PC-3 (cell line): ENCODE measurements around the gene ATP8A2. TPM values are rescaled to one million over a fixed set of nuclear protein-coding genes. Genes with fewer than 3 reads are reported as not detected.

ENCODE experiments used
- ATAC-seq: fragments of 200-7000 bp; cut with Tn5 transposase; 2 replicates; pipeline ENCODE4 v1.9.1; 2020; ENCODE audit warnings: mild to moderate bottlenecking, moderate library complexity
- BruUV-seq: library from RNA; stranded (reverse); fragments of 400-500 nt; replicated peaks from 2 replicates; lab custom pipeline; 2021; lab: Mats Ljungman, UMichigan
- CTCF ChIA-PET: fragments of 300-600 bp; sonication (Branson Sonifier 250); formaldehyde crosslinking; loops from one replicate; lab custom pipeline; 2022; ENCODE audit warnings: antibody characterized with exemption; lab: Charles Lee
- POLR2A ChIA-PET: fragments of 300-600 bp; sonication (Branson Sonifier 250); formaldehyde crosslinking; loops from one replicate; lab custom pipeline; 2022; ENCODE audit warnings: antibody characterized with exemption; ENCODE audit not compliant: unreplicated experiment; lab: Charles Lee
- DNase-seq: peaks from one replicate; pipeline ENCODE4 v3.0.0-alpha.2; 2015
- H2AFZ ChIP-seq: fragments of 300-600 bp; sonication (generic); 2 replicates; pipeline ENCODE4 v1.6.0; 2016; ENCODE audit warnings: antibody characterized with exemption, low read length
- H3F3A ChIP-seq: fragments of 300-600 bp; sonication (generic); one replicate; pipeline ENCODE4 v1.6.0; 2017; ENCODE audit warnings: antibody characterized with exemption, low read length, control low read depth, mild to moderate bottlenecking; ENCODE audit not compliant: unreplicated experiment
- H3K27ac ChIP-seq: fragments of 300-600 bp; sonication (generic); 2 replicates; pipeline ENCODE4 v1.5.1; 2016; ENCODE audit warnings: mild to moderate bottlenecking, low read length
- H3K27me3 ChIP-seq: fragments of 300-600 bp; sonication (generic); 2 replicates; pipeline ENCODE4 v1.6.1; 2016; ENCODE audit warnings: low read length, mixed read lengths
- H3K36me3 ChIP-seq: fragments of 300-600 bp; sonication (generic); 2 replicates; pipeline ENCODE4 v1.6.1; 2016; ENCODE audit warnings: low read depth, mixed run types, low read length, mixed read lengths
- H3K4me1 ChIP-seq: fragments of 300-600 bp; sonication (generic); 2 replicates; pipeline ENCODE4 v1.5.1; 2016; ENCODE audit warnings: low read length; ENCODE audit not compliant: insufficient read depth
- H3K4me2 ChIP-seq: fragments of 300-600 bp; sonication (generic); 2 replicates; pipeline ENCODE4 v1.6.0; 2016; ENCODE audit warnings: low read length
- H3K4me3 ChIP-seq: fragments of 300-600 bp; sonication (generic); 2 replicates; pipeline ENCODE4 v1.5.1; 2016; ENCODE audit warnings: mild to moderate bottlenecking, low read length, mixed read lengths
- H3K79me2 ChIP-seq: fragments of 300-600 bp; sonication (generic); 2 replicates; pipeline ENCODE4 v1.6.1; 2017; ENCODE audit warnings: low read length, mixed read lengths
- H3K9ac ChIP-seq: fragments of 300-600 bp; sonication (generic); 2 replicates; pipeline ENCODE4 v1.6.0; 2016; ENCODE audit warnings: mild to moderate bottlenecking, low read length
- H3K9me2 ChIP-seq: fragments of 300-600 bp; sonication (generic); replicated peaks from 2 replicates; pipeline ENCODE4 v1.6.1; 2016; ENCODE audit warnings: mixed run types, low read length, mixed read lengths
- H3K9me3 ChIP-seq: fragments of 300-600 bp; sonication (generic); 2 replicates; pipeline ENCODE4 v1.6.1; 2016; ENCODE audit warnings: low read length, mixed read lengths
- H4K20me1 ChIP-seq: fragments of 300-600 bp; sonication (generic); 2 replicates; pipeline ENCODE4 v1.6.1; 2016; ENCODE audit warnings: low read length, mixed read lengths
- CTCF ChIP-seq: fragments of 300-600 bp; sonication (generic); conservative IDR thresholded peaks from 2 replicates; pipeline ENCODE4 v1.5.1; 2017; ENCODE audit warnings: antibody characterized with exemption, low read depth, mild to moderate bottlenecking, low read length
- EZH2 ChIP-seq: fragments of 300-600 bp; sonication (generic); IDR thresholded peaks from one replicate; pipeline ENCODE4 v1.6.1; 2017; ENCODE audit warnings: antibody characterized with exemption, mild to moderate bottlenecking, low read length; ENCODE audit not compliant: unreplicated experiment
- EZH2phosphoT487 ChIP-seq: fragments of 300-600 bp; sonication (generic); IDR thresholded peaks from 2 replicates; pipeline ENCODE4 v1.6.1; 2018; ENCODE audit warnings: mild to moderate bottlenecking, antibody characterized with exemption, low read length, borderline replicate concordance
- intact Hi-C: fragments of 100-400 bp; cut with micrococcal nuclease; formaldehyde crosslinking; loops from 2 replicates; pipeline ENCODE4 v1.9.0; 2023
- total RNA-seq: library from RNA; depleted of rRNA; stranded (reverse); fragments of >200 nt; gene quantifications from 2 replicates; pipeline ENCODE4 v1.2.3, GENCODE V29; 2014

ATP8A2 gene
- total RNA-seq, 1 experiment from 2014 or later, result 0.04 TPM

- Histone ChIP-seq H3K4me3 (no peak overlapping the region), H2AFZ (no peak overlapping the region), H3K9ac (no peak overlapping the region), H3K4me2 (no peak overlapping the region), H3K4me1 (peaks cover 15% of the 10 kb centered on the region), H3F3A (no peaks in the 10 kb centered on the region), H3K9me2 (no peaks in the 10 kb centered on the region), H3K27me3 (no peaks in the 10 kb centered on the region; the same call in 1 of the 2 replicates), H3K9me3 (no peaks in the 10 kb centered on the region), H3K79me2 (no peaks in the 10 kb centered on the region), H4K20me1 (no peaks in the 10 kb centered on the region), H3K36me3 (no peaks in the 10 kb centered on the region), H3K27ac (no peak overlapping the region)
- no peak for TF ChIP-seq EZH2
- TF ChIP-seq EZH2phosphoT487, result no peak
- CTCF ChIA-PET, result no interaction called here
- POLR2A ChIA-PET, result no interaction called here
- DNase-seq (peak; percentile 23), ATAC-seq (no peak)
- intact Hi-C loops, result no loop called here
- BruUV-seq, result no TSS peak
Measured at GRCh38 chr13:25729201-25729600, 357.4 kb downstream of the ATP8A2 start.

- H3K9me3 ChIP-seq, result no peaks in the 10 kb centered on the region
- ChIA-PET CTCF (no interaction called here), POLR2A (no interaction called here)
- H3K9me2 ChIP-seq, result no peaks in the 10 kb centered on the region
- H3K4me3 ChIP-seq, result no peak overlapping the region
- H4K20me1 ChIP-seq, result no peaks in the 10 kb centered on the region
- H3F3A ChIP-seq, result no peaks in the 10 kb centered on the region
- intact Hi-C loops, result no loop called here
- H3K9ac ChIP-seq, result no peak overlapping the region
- DNase-seq (no peak), ATAC-seq (no peak)
- H2AFZ ChIP-seq, result no peak overlapping the region
- no peaks in the 10 kb centered on the region for H3K36me3 ChIP-seq
- TF ChIP-seq EZH2phosphoT487 (no peak), EZH2 (no peak), CTCF (no peak)
- H3K79me2 ChIP-seq, result no peaks in the 10 kb centered on the region
- no TSS peak for BruUV-seq
- peaks cover 16% of the 10 kb centered on the region for H3K4me1 ChIP-seq
- no peaks in the 10 kb centered on the region; the same call in 1 of the 2 replicates for H3K27me3 ChIP-seq
- H3K4me2 ChIP-seq, result no peak overlapping the region
- H3K27ac ChIP-seq, result no peak overlapping the region
Measured at GRCh38 chr13:25731037-25731436, 359.3 kb downstream of the ATP8A2 start.

GRCh38 chr13:25731536-25731935 is 359.8 kb downstream of the ATP8A2 start:
- Histone ChIP-seq H3K79me2 (no peaks in the 10 kb centered on the region), H3K27me3 (no peaks in the 10 kb centered on the region; the same call in 1 of the 2 replicates), H3K4me2 (no peak overlapping the region), H3K4me1 (peaks cover 16% of the 10 kb centered on the region), H3K9me3 (no peaks in the 10 kb centered on the region), H2AFZ (no peak overlapping the region), H3K27ac (no peak overlapping the region), H3K36me3 (no peaks in the 10 kb centered on the region), H3K4me3 (no peak overlapping the region), H3F3A (no peaks in the 10 kb centered on the region), H3K9me2 (no peaks in the 10 kb centered on the region), H4K20me1 (no peaks in the 10 kb centered on the region), H3K9ac (no peak overlapping the region)
- ATAC-seq (no peak), DNase-seq (no peak)
- POLR2A ChIA-PET, result no interaction called here
- intact Hi-C loops, result no loop called here
- no peak for TF ChIP-seq EZH2
- no peak for TF ChIP-seq EZH2phosphoT487
- no peak for TF ChIP-seq CTCF
- CTCF ChIA-PET, result no interaction called here
- no TSS peak for BruUV-seq
